GM12878 (cell line): Measurements from ENCODE around the gene DUSP10. TPM values are rescaled to one million over a fixed set of nuclear protein-coding genes. Genes with fewer than 3 reads are reported as not detected.

Source experiments
- ATAC-seq: fragments of 200-7000 bp; cut with Tn5 transposase; 3 replicates; pipeline ENCODE4 v1.9.1; 2020; ENCODE audit warnings: mild to moderate bottlenecking, moderate library complexity
- BruUV-seq: library from RNA; stranded (reverse); fragments of 400-500 nt; replicated peaks from 2 replicates; lab custom pipeline; 2021; lab: Mats Ljungman, UMichigan
- CTCF ChIA-PET: fragments of 300-600 bp; sonication (Branson Sonifier 250); formaldehyde crosslinking; extraction: SDS; loops from one replicate; lab custom pipeline; 2021; ENCODE audit warnings: inconsistent platforms; lab: Yijun Ruan, JAX
- POLR2A ChIA-PET: fragments of 350-600 bp; formaldehyde crosslinking; extraction: SDS; loops from one replicate; lab custom pipeline; 2021; ENCODE audit warnings: inconsistent platforms; lab: Charles Lee
- RAD21 ChIA-PET: fragments of 300-600 bp; sonication (Branson Sonifier 250); formaldehyde crosslinking; loops from one replicate; lab custom pipeline; 2023; ENCODE audit warnings: antibody characterized with exemption; ENCODE audit not compliant: unreplicated experiment; lab: Charles Lee
- SMC1A ChIA-PET: fragments of 300-600 bp; sonication (Branson Sonifier 250); formaldehyde crosslinking; loops from one replicate; lab custom pipeline; 2023; ENCODE audit not compliant: unreplicated experiment, uncharacterized antibody; lab: Charles Lee
- DNase-seq: peaks from one replicate; pipeline ENCODE4 v3.0.0-alpha.2; 2011; ENCODE audit warnings: low read depth, low spot score
- FAIRE-seq: peaks from 3 replicates; lab custom pipeline; 2011; peaks lifted over from hg19 to GRCh38; lab: Jason Lieb, UNC
- H2AFZ ChIP-seq: 2 replicates; pipeline ENCODE4 v1.6.0; 2011; ENCODE audit warnings: low read depth, low read length, control low read depth; ENCODE audit not compliant: control insufficient read depth
- H3K27ac ChIP-seq: 2 replicates; pipeline ENCODE4 v1.5.1; 2011; ENCODE audit warnings: control low read depth; ENCODE audit not compliant: control insufficient read depth, insufficient read depth
- H3K27me3 ChIP-seq, 2 experiments: replicated peaks in 1 of 2; 2 replicates each; pipeline versions ENCODE4 v1.6.0 to v1.6.1; 2011; ENCODE audit warnings: low read length in 1 of 2; ENCODE audit not compliant: control insufficient read depth in 2 of 2, insufficient read depth in 2 of 2
- H3K36me3 ChIP-seq, 2 experiments: 2 replicates each; pipeline ENCODE4 v1.5.1; 2011; ENCODE audit warnings: low read length in 1 of 2; ENCODE audit not compliant: control insufficient read depth in 2 of 2, insufficient read depth in 2 of 2
- H3K4me1 ChIP-seq: 2 replicates; pipeline ENCODE4 v1.6.1; 2011; ENCODE audit warnings: mild to moderate bottlenecking, low read length, moderate library complexity, mixed read lengths; ENCODE audit not compliant: control insufficient read depth, insufficient read depth
- H3K4me2 ChIP-seq: 2 replicates; pipeline ENCODE4 v1.6.0; 2011; ENCODE audit warnings: control low read depth; ENCODE audit not compliant: control insufficient read depth, insufficient read depth
- H3K4me3 ChIP-seq: fragments of 200-600 bp; sonication (generic); 2 replicates; pipeline ENCODE4 v1.5.1; 2016
- H3K79me2 ChIP-seq: 2 replicates; pipeline ENCODE4 v1.6.0; 2011; ENCODE audit warnings: low read length; ENCODE audit not compliant: control insufficient read depth, insufficient read depth
- H3K9ac ChIP-seq: 2 replicates; pipeline ENCODE4 v1.8.0; 2011; ENCODE audit warnings: low read length, control low read depth, mixed read lengths; ENCODE audit not compliant: control insufficient read depth, insufficient read depth
- H3K9me3 ChIP-seq: replicated peaks from 3 replicates; pipeline ENCODE4 v1.5.1; 2011; ENCODE audit warnings: mild to moderate bottlenecking, low read length; ENCODE audit not compliant: control insufficient read depth, insufficient read depth
- H4K20me1 ChIP-seq: 2 replicates; pipeline ENCODE4 v1.6.0; 2011; ENCODE audit not compliant: control insufficient read depth, insufficient read depth
- BACH1 ChIP-seq: fragments of 450-650 bp; IDR thresholded peaks from 2 replicates; pipeline ENCODE4 v1.6.1; 2017; ENCODE audit warnings: mild to moderate bottlenecking, borderline replicate concordance
- CREM ChIP-seq: IDR thresholded peaks from 2 replicates; pipeline ENCODE4 v1.6.1; 2014; ENCODE audit warnings: antibody characterized with exemption, low read depth
- EED ChIP-seq: sonication (generic); IDR thresholded peaks from 2 replicates; pipeline ENCODE4 v1.6.1; 2016; ENCODE audit warnings: antibody characterized with exemption, low read depth
- ESRRA ChIP-seq: IDR thresholded peaks from 2 replicates; pipeline ENCODE4 v1.6.1; 2012; ENCODE audit warnings: mild to moderate bottlenecking, low read length, improper control_type of control experiment
- ETV6 ChIP-seq, 2 experiments: fragments of 450-650 bp in 1 of 2; IDR thresholded peaks in 1 of 2; conservative IDR thresholded peaks in 1 of 2; 2 replicates each; pipeline ENCODE4 v1.6.1; 2014; ENCODE audit warnings: antibody characterized with exemption in 1 of 2, borderline replicate concordance in 1 of 2, low read depth in 1 of 2, mild to moderate bottlenecking in 1 of 2, moderate library complexity in 1 of 2
- IKZF1 ChIP-seq: fragments of 450-650 bp; conservative IDR thresholded peaks from 2 replicates; pipeline ENCODE4 v1.6.1; 2017; ENCODE audit warnings: antibody characterized with exemption, mild to moderate bottlenecking
- IRF4 ChIP-seq: IDR thresholded peaks from 2 replicates; pipeline ENCODE4 v1.6.1; 2011; ENCODE audit warnings: low read depth, low read length
- JUNB ChIP-seq: IDR thresholded peaks from 2 replicates; pipeline ENCODE4 v1.6.1; 2016; ENCODE audit warnings: antibody characterized with exemption, mild to moderate bottlenecking
- MEF2B ChIP-seq: fragments of 450-650 bp; IDR thresholded peaks from 2 replicates; pipeline ENCODE4 v1.6.1; 2018; ENCODE audit warnings: mild to moderate bottlenecking, moderate library complexity; ENCODE audit not compliant: partially characterized antibody, poor library complexity, severe bottlenecking
- MTA2 ChIP-seq: fragments of 450-650 bp; IDR thresholded peaks from 2 replicates; pipeline ENCODE4 v1.6.1; 2016; ENCODE audit warnings: low read depth, mild to moderate bottlenecking, moderate library complexity
- MXI1 ChIP-seq: fragments of 150-350 bp; IDR thresholded peaks from 2 replicates; pipeline ENCODE4 v1.6.1; 2011; ENCODE audit warnings: low read depth, mild to moderate bottlenecking, inconsistent platforms, low read length, improper control_type of control experiment
- NRF1 ChIP-seq: conservative IDR thresholded peaks from 2 replicates; pipeline ENCODE4 v1.6.1; 2011; ENCODE audit warnings: mild to moderate bottlenecking, low read depth, low read length, improper control_type of control experiment
- POU2F2 ChIP-seq: IDR thresholded peaks from 3 replicates; pipeline ENCODE4 v1.6.1; 2011; ENCODE audit warnings: low read depth, mild to moderate bottlenecking, low read length, borderline replicate concordance
- RAD51 ChIP-seq: fragments of 450-650 bp; IDR thresholded peaks from 2 replicates; pipeline ENCODE4 v1.6.1; 2016; ENCODE audit warnings: moderate library complexity, mild to moderate bottlenecking, inconsistent platforms
- STAT1 ChIP-seq: fragments of 450-650 bp; conservative IDR thresholded peaks from 2 replicates; pipeline ENCODE4 v1.6.1; 2014; ENCODE audit warnings: antibody characterized with exemption, mild to moderate bottlenecking
- TCF12 ChIP-seq: IDR thresholded peaks from 2 replicates; pipeline ENCODE4 v1.6.1; 2011; ENCODE audit warnings: low read depth, mild to moderate bottlenecking, low read length
- YBX1 ChIP-seq: fragments of 450-650 bp; IDR thresholded peaks from 2 replicates; pipeline ENCODE4 v1.6.1; 2016; ENCODE audit warnings: antibody characterized with exemption
- ZBED1 ChIP-seq: IDR thresholded peaks from 2 replicates; pipeline ENCODE4 v1.6.1; 2016; ENCODE audit warnings: borderline replicate concordance
- ZNF24 ChIP-seq: fragments of 450-650 bp; IDR thresholded peaks from 2 replicates; pipeline ENCODE4 v1.6.1; 2017; ENCODE audit warnings: antibody characterized with exemption, mild to moderate bottlenecking
- WGBS: methylation state at CpG from one replicate; pipeline ENCODE4 v1.1.6; 2016; ENCODE audit warnings: low lambda C conversion rate; ENCODE audit not compliant: insufficient replicate concordance, insufficient coverage; ENCODE audit errors: missing lambda C conversion rate; 5-methylcytosine and 5-hydroxymethylcytosine counted together
- in situ Hi-C: fragments of 300-500 bp; cut with MboI; formaldehyde crosslinking; loops from 9 replicates; pipeline ENCODE4 v1.14.3; 2018; ENCODE audit warnings: mixed read lengths
- intact Hi-C: fragments of 100-400 bp; cut with micrococcal nuclease; formaldehyde crosslinking; loops from one replicate; pipeline ENCODE4 v1.14.2; 2022; ENCODE audit not compliant: unreplicated experiment
- polyA plus RNA-seq, 11 experiments: library from polyadenylated mRNA; depleted of rRNA in 4 of 11; unstranded in 6 of 11; stranded (reverse) in 5 of 11; fragments of >200 nt; fragmentation: Nextera tagmentation in 4 of 11; fragmentation: Illumina TruSeq in 1 of 11; extraction: Ambion mirVana in 4 of 11; extraction: Trizol in 1 of 11; gene quantifications; 1 replicate in 1 of 11; 2 replicates in 10 of 11; pipeline versions ENCODE4 v1.2.1 to v1.2.3, GENCODE V29; 2011 to 2016; ENCODE audit warnings: inconsistent platforms in 2 of 11, missing spikeins in 2 of 11, low read depth in 1 of 11
- total RNA-seq, 4 experiments: library from RNA; depleted of rRNA in 3 of 4; stranded (reverse); fragments of >200 nt in 3 of 4; fragmentation: Illumina TruSeq in 1 of 4; extraction: Trizol in 1 of 4; gene quantifications; 2 replicates each; pipeline versions ENCODE4 v1.2.1 to v1.2.3, GENCODE V29; 2013 to 2021
- TF ChIP-seq, protein P1 (sequence below): fragments of 450-650 bp; IDR thresholded peaks from 2 replicates; pipeline ENCODE4 v1.6.1; 2017; ENCODE audit warnings: mild to moderate bottlenecking, low read depth, inconsistent platforms; ENCODE audit not compliant: poor library complexity, severe bottlenecking
- TF ChIP-seq, protein P2 (sequence below): IDR thresholded peaks from 2 replicates; pipeline ENCODE4 v1.6.1; 2011; ENCODE audit warnings: borderline replicate concordance, low read depth, mild to moderate bottlenecking, moderate library complexity, mixed read lengths, low read length; ENCODE audit not compliant: insufficient read depth; ENCODE audit errors: extremely low read length

The DUSP10 gene
- total and polyA plus RNA-seq, 10 of the 15 experiments (the other 5 are each of a cell fraction or from before 2014, with no cell fraction given) = 20.3 to 38.4 (median 27.8) TPM

DNA sequence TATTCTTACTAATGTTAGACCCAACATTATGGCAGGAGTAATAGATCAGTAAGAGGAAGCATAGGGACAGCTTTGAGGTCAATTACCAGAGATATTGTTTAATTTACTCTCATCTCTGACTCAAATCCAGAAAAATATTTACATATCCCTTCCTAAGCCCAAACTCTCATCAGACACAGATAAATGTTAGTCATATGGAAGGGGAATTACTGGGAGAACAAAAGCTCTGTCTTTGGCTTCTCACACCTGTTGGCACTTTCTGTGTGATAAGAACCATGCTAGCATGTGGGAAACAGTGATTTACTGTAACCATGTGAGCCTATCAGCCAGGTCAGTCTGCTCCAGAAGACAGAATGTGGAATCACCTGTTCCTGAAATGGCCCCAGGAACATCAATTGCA is 72.4 kb downstream of the DUSP10 start (continued):
- TF ChIP-seq TCF12 (0 out of 2 replicates have a peak, but pooled peaks have one; percentile 17), YBX1 (no peak), JUNB (peak; percentile 56; the same call in 1 of the 2 replicates), ESRRA (no peak), NRF1 (no peak), RAD51 (no peak), IKZF1 (peak; percentile 43), POU2F2 (0 out of 3 replicates have a peak, but pooled peaks have one; percentile 56)
- TF ChIP-seq, protein P1, sequence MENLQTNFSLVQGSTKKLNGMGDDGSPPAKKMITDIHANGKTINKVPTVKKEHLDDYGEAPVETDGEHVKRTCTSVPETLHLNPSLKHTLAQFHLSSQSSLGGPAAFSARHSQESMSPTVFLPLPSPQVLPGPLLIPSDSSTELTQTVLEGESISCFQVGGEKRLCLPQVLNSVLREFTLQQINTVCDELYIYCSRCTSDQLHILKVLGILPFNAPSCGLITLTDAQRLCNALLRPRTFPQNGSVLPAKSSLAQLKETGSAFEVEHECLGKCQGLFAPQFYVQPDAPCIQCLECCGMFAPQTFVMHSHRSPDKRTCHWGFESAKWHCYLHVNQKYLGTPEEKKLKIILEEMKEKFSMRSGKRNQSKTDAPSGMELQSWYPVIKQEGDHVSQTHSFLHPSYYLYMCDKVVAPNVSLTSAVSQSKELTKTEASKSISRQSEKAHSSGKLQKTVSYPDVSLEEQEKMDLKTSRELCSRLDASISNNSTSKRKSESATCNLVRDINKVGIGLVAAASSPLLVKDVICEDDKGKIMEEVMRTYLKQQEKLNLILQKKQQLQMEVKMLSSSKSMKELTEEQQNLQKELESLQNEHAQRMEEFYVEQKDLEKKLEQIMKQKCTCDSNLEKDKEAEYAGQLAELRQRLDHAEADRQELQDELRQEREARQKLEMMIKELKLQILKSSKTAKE = no peak

DNA sequence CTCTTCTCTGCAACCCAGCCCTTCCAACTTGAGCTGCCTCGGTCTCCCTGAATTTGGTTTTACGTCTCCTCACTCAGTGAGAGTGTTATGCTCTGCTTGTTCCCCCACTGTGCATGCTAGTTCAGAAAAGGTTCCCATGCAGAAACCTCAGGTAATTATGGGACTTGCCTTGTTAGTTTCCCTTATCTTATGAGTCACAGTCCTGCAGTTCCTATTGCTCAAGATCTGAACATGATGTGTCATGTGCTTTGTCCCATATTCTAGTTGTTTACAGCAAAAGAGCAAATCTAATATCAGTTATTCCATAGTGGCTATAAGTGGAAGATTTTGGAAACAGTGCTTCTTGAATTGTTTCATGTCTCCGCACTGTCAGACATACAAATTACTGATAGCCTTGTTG is 74.4 kb downstream of the DUSP10 start:
- H3K36me3 ChIP-seq = no peaks in the 10 kb centered on the region
- H4K20me1 ChIP-seq = no peaks in the 10 kb centered on the region
- ATAC-seq = peak; percentile 98
- H3K4me3 ChIP-seq = no peak overlapping the region
- ChIA-PET RAD21 (interaction anchor here (0.9 to 2.1 kb wide), 7 partner anchors 20 to 110 kb away, joined by 3 to 8 read pairs (median 5); partner anchors contain the start of gene DUSP10), SMC1A (interaction anchor here (0.7 to 2.2 kb wide), 17 partner anchors 9 to 171 kb away, joined by 3 to 21 read pairs (median 5); partner anchors contain the start of gene DUSP10), POLR2A (interaction anchor here (0.6 to 1.3 kb wide), 2 partner anchors 23 to 227 kb away, joined by 4 to 5 read pairs; no protein-coding TSS in a partner anchor), CTCF (interaction anchor here (0.8 to 1.5 kb wide), 3 partner anchors 20 to 42 kb away, joined by 3 to 11 read pairs (median 3); no protein-coding TSS in a partner anchor)
- WGBS = 47% methylated on average over 3 of the region's 3 CpGs
- peak; percentile 92 for FAIRE-seq
- H3K4me1 ChIP-seq = peaks cover 4% of the 10 kb centered on the region; the same call in 1 of the 2 replicates
- H3K9me3 ChIP-seq = no peaks in the 10 kb centered on the region; the same call in 1 of the 3 replicates
- H3K79me2 ChIP-seq = no peaks in the 10 kb centered on the region
- DNase-seq = peak; percentile 72
- peak overlapping the region; percentile 60 for H3K4me2 ChIP-seq
- H3K27ac ChIP-seq = peak overlapping the region; percentile 59
- in situ Hi-C loops (no loop called here), intact Hi-C loops (no loop called here)
- no peaks in the 10 kb centered on the region for H3K27me3 ChIP-seq
- no TSS peak for BruUV-seq
- no peak overlapping the region for H3K9ac ChIP-seq
- peak overlapping the region; percentile 41 for H2AFZ ChIP-seq
- TF ChIP-seq MEF2B = peak; percentile 41
- TF ChIP-seq MXI1 = no peak
- peak; percentile 60; the same call in 1 of the 2 replicates for TF ChIP-seq CREM
- peak; percentile 68; the same call in 1 of the 2 replicates for TF ChIP-seq ZBED1
- TF ChIP-seq RAD51 = peak; percentile 80
- TF ChIP-seq IRF4 = peak; percentile 84; the same call in 1 of the 2 replicates
- peak in 1 of 2 experiments; percentile 64; a peak in 1 of 4 replicates for TF ChIP-seq ETV6 (conservative IDR thresholded peaks at IDR 0.05 in 1 of 2, IDR thresholded peaks at IDR 0.05 in 1 of 2; ENCODE audit: borderline replicate concordance in 1 of 2, low read depth in 1 of 2)
- TF ChIP-seq EED = peak; percentile 81
- no peak for TF ChIP-seq STAT1
- TF ChIP-seq, protein P2, sequence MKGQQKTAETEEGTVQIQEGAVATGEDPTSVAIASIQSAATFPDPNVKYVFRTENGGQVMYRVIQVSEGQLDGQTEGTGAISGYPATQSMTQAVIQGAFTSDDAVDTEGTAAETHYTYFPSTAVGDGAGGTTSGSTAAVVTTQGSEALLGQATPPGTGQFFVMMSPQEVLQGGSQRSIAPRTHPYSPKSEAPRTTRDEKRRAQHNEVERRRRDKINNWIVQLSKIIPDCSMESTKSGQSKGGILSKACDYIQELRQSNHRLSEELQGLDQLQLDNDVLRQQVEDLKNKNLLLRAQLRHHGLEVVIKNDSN = no peak
- peak; percentile 65 for TF ChIP-seq ZNF24
- TF ChIP-seq BACH1 = peak; percentile 40; the same call in 1 of the 2 replicates
- peak; percentile 93 for TF ChIP-seq MTA2
